Activated CD4-positive, alpha-beta T cell treated with anti-CD3 and anti-CD28 coated beads for 1 hour (primary cell): Measurements from ENCODE around the gene NXPH4.
A peak's percentile ranks its signal among the peaks of the same experiment; 100 is the strongest.

Experiments used
- DNase-seq: peaks from one replicate; pipeline ENCODE4 v3.0.0-alpha.2; 2020

Gene NXPH4

GRCh38 chr12:57216014-57216911 lies at the start of gene NXPH4:
Gene NXPH4 (plus strand): TSS chr12:57216794. CDS start chr12:57216970, 176 bp downstream.
- DNase-seq = peak; percentile 37

- DNase-seq = no peak
These were observed 49.6 kb upstream of the NXPH4 start for GRCh38 chr12:57166971-57167371.

- DNase-seq = no peak
These were observed 48.5 kb upstream of the NXPH4 start for GRCh38 chr12:57168058-57168457.

GRCh38 chr12:57169046-57169795 lies 47.4 kb upstream of the NXPH4 start:
- no peak for DNase-seq

- no peak for DNase-seq
These were observed 46.6 kb upstream of the NXPH4 start for GRCh38 chr12:57169969-57170368.

- DNase-seq = no peak
These were observed 46.2 kb upstream of the NXPH4 start for GRCh38 chr12:57170408-57170807.

- DNase-seq = no peak
These were observed 45.7 kb upstream of the NXPH4 start for GRCh38 chr12:57170927-57171326.

GRCh38 chr12:57171668-57172067 lies 44.9 kb upstream of the NXPH4 start:
- no peak for DNase-seq

- no peak for DNase-seq
These were observed 43.5 kb upstream of the NXPH4 start for GRCh38 chr12:57173089-57173488.

GRCh38 chr12:57173683-57174082 lies 42.9 kb upstream of the NXPH4 start:
- no peak for DNase-seq

GRCh38 chr12:57175428-57176138 lies 41.0 kb upstream of the NXPH4 start:
- no peak for DNase-seq

- no peak for DNase-seq
These were observed 40.5 kb upstream of the NXPH4 start for GRCh38 chr12:57176139-57176477.

- no peak for DNase-seq
These were observed 39.7 kb upstream of the NXPH4 start for GRCh38 chr12:57176846-57177245.

- no peak for DNase-seq
These were observed 39.2 kb upstream of the NXPH4 start for GRCh38 chr12:57177354-57177753.

GRCh38 chr12:57178213-57178612 lies 38.4 kb upstream of the NXPH4 start:
- DNase-seq = no peak

GRCh38 chr12:57179331-57180086 lies 37.1 kb upstream of the NXPH4 start:
- no peak for DNase-seq

- DNase-seq = no peak
These were observed 36.1 kb upstream of the NXPH4 start for GRCh38 chr12:57180321-57180989.

- no peak for DNase-seq
These were observed 35.5 kb upstream of the NXPH4 start for GRCh38 chr12:57181072-57181471.

- no peak for DNase-seq
These were observed 34.9 kb upstream of the NXPH4 start for GRCh38 chr12:57181561-57182155.

- peak; percentile 66 for DNase-seq
These were observed 33.5 kb upstream of the NXPH4 start for GRCh38 chr12:57182918-57183575.
